Stimulated activated CD8-positive, alpha-beta memory T cell treated with anti-CD3 and anti-CD28 coated beads, Interleukin-15, amount 100 ng/mL, for 1 hour (primary cell): Measurements from ENCODE around the gene PRDX1.

Experiments used
- DNase-seq: peaks from one replicate; pipeline ENCODE4 v3.0.0-alpha.2; 2020; ENCODE audit warnings: low read depth

Gene PRDX1

DNA sequence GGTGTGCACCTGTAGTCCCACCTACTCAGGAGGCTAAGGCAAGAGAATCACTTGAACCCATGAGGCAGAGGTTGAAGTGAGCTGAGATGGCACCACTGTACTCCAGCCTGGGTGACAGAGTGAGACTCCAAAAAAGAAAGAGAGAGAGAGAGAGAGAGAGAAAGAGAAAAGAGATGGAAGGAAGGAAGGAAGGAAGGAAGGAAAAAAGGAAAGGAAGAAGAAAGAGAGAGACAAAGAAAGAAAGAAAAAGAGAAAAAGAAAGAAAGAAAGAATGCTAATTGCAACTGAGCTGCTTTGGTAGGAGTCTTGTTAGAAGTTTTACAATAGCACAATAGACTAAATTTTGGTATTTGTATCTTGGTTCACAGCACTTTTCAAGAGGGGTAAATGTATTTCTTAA, 56.4 kb downstream of the PRDX1 start:
- DNase-seq: no peak
